Uterus (tissue), 2 donors: Measurements from ENCODE around the gene ANKFN1.

ENCODE experiments used
- POLR2A ChIP-seq, 2 donors: fragments of 450-650 bp; IDR thresholded peaks; one replicate each; pipeline ENCODE4 v1.6.1; 2016; ENCODE audit warnings: antibody characterized with exemption in 2 of 2, mild to moderate bottlenecking in 1 of 2, moderate library complexity in 1 of 2
- TF ChIP-seq, protein P1 (sequence below), 4 experiments: fragments of 200-600 bp in 2 of 4; fragments of 450-650 bp in 2 of 4; sonication (generic) in 2 of 4; IDR thresholded peaks; one replicate each; pipeline ENCODE4 v1.5.1; 2016 to 2019; ENCODE audit warnings: antibody characterized with exemption in 4 of 4, mild to moderate bottlenecking in 2 of 4, moderate library complexity in 1 of 4

DNA sequence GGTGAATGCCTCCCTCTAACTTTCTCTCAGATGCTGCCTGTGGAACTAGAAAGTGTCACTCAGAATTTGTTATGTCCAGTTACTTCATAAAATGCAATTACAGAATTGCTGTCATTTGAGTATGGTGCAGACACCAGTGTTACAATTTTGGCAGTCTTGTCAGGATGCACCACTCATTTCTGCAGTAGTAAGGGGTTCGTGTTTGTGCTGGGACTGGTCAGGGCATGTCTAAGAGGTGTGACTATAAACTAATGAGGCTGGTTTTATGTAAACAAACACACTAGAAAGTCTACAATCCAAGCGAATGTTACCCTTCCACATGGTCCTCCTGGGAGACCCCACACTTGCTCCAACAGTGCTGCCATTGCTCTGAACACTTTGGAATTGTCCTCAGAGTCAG is 206.2 kb downstream of the ANKFN1 start:
- TF ChIP-seq, protein P1, sequence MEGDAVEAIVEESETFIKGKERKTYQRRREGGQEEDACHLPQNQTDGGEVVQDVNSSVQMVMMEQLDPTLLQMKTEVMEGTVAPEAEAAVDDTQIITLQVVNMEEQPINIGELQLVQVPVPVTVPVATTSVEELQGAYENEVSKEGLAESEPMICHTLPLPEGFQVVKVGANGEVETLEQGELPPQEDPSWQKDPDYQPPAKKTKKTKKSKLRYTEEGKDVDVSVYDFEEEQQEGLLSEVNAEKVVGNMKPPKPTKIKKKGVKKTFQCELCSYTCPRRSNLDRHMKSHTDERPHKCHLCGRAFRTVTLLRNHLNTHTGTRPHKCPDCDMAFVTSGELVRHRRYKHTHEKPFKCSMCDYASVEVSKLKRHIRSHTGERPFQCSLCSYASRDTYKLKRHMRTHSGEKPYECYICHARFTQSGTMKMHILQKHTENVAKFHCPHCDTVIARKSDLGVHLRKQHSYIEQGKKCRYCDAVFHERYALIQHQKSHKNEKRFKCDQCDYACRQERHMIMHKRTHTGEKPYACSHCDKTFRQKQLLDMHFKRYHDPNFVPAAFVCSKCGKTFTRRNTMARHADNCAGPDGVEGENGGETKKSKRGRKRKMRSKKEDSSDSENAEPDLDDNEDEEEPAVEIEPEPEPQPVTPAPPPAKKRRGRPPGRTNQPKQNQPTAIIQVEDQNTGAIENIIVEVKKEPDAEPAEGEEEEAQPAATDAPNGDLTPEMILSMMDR (IDR thresholded peaks at IDR 0.05), result no peak
- no peak for TF ChIP-seq POLR2A (IDR thresholded peaks at IDR 0.05)
